Ovary (tissue), 9 donors: Measurements from ENCODE around the gene FUT7. TPM values are rescaled to one million over a fixed set of nuclear protein-coding genes. Genes with fewer than 3 reads are reported as not detected.

ENCODE experiments used
- DNase-seq, 5 donors: peaks; one replicate each; pipeline ENCODE4 v3.0.0-alpha.2; 2019 to 2020
- H3K27ac ChIP-seq, 2 donors: fragments of 200-600 bp; one replicate each; pipeline versions ENCODE4 v1.5.1 to v1.8.0; 2019 to 2022
- H3K27me3 ChIP-seq: fragments of 200-600 bp; one replicate; pipeline ENCODE4 v1.8.0; 2022
- H3K36me3 ChIP-seq: fragments of 200-600 bp; sonication (generic); one replicate; pipeline ENCODE4 v1.5.1; 2019
- H3K4me1 ChIP-seq: one replicate; pipeline ENCODE4 v1.8.1; 2013; ENCODE audit warnings: mild to moderate bottlenecking, moderate library complexity; ENCODE audit not compliant: insufficient read depth
- H3K4me3 ChIP-seq: fragments of 200-600 bp; sonication (generic); one replicate; pipeline ENCODE4 v1.5.1; 2017
- H3K9me3 ChIP-seq, 2 donors: fragments of 200-600 bp in 1 of 2; sonication (generic) in 1 of 2; one replicate each; pipeline versions ENCODE4 v1.5.1 to v1.8.1; 2013 to 2019; ENCODE audit warnings: mild to moderate bottlenecking in 1 of 2, moderate library complexity in 1 of 2
- CTCF ChIP-seq, 3 donors: fragments of 450-650 bp in 2 of 3; fragments of 200-600 bp in 1 of 3; IDR thresholded peaks; one replicate each; pipeline versions ENCODE4 v1.5.1 to v1.8.0; 2016 to 2022; ENCODE audit warnings: antibody characterized with exemption in 3 of 3, mild to moderate bottlenecking in 1 of 3
- EP300 ChIP-seq: sonication (generic); formaldehyde crosslinking; IDR thresholded peaks from one replicate; pipeline ENCODE4 v1.6.1; 2017; ENCODE audit warnings: antibody characterized with exemption
- POLR2A ChIP-seq: fragments of 450-650 bp; IDR thresholded peaks from one replicate; pipeline ENCODE4 v1.6.1; 2017; ENCODE audit warnings: antibody characterized with exemption, mild to moderate bottlenecking, moderate library complexity
- WGBS, 3 donors: extraction: QIAGEN DNeasy Blood & Tissue Kit in 1 of 3; methylation state at CpG; one replicate each; pipeline versions ENCODE4 v1.1.5 to v1.1.7; 2013 to 2017; 5-methylcytosine and 5-hydroxymethylcytosine counted together
- intact Hi-C, 4 donors: fragments of 100-400 bp; cut with DNase I; formaldehyde crosslinking; loops; one replicate each; pipeline versions ENCODE4 v1.11.0 to v1.15.1; 2022 to 2023
- polyA plus RNA-seq, 2 donors: library from polyadenylated mRNA; stranded (reverse); fragments of 200-250 nt in 1 of 2; fragments of 350-450 nt in 1 of 2; fragmentation: Illumina TruSeq in 1 of 2; extraction: RNeasy Lipid Tissue Mini Kit (QIAGEN cat#74804) in 1 of 2; gene quantifications; one replicate each; pipeline ENCODE4 v1.2.3, GENCODE V29; 2013 to 2014
- total RNA-seq, 7 donors: library from RNA; depleted of rRNA in 2 of 7; stranded (reverse); fragments of >200 nt in 2 of 7; fragmentation: NEBNext Ultra II Directional in 3 of 7; extraction: Animal tissue kit (Norgen Biotek cat#: 25700) in 3 of 7; gene quantifications; one replicate each; pipeline versions ENCODE4 v1.1.0 to v1.2.4, GENCODE V29; 2016 to 2023
- donor health status: DM: no; HTN: no; CAD: no; lungs with moderate emphysema.
- donor health status: DM: no; HTN: no; CAD: no.
- donor health status: Bipolar disorder and iron deficiency.
- donor health status: DM: yes; HTN: yes; CAD: no.
- donor health status: DM: no; HTN: no; CAD: no.
- donor health status: DM: yes; HTN: yes; CAD: no.

The FUT7 gene
- total and polyA plus RNA-seq, 9 donors: 0.07 to 0.08 TPM; not detected in 7

- Histone ChIP-seq H3K36me3 (no peaks in the 10 kb centered on the region), H3K4me1 (no peaks in the 10 kb centered on the region), H3K9me3 (no peaks in the 10 kb centered on the region), H3K27me3 (no peaks in the 10 kb centered on the region), H3K27ac (no peak overlapping the region), H3K4me3 (no peak overlapping the region)
- DNase-seq: no peak
- TF ChIP-seq CTCF (IDR thresholded peaks at IDR 0.05): no peak
- TF ChIP-seq EP300: no peak
- no peak for TF ChIP-seq POLR2A
- 94 to 96% (median 95%) methylated on average over 21 of the region's 21 CpGs for WGBS, 3 donors
- intact Hi-C loops: no loop called here
These were observed 15.9 kb downstream of the FUT7 start for GRCh38 chr9:137015976-137016375.

- no peak for TF ChIP-seq EP300
- TF ChIP-seq POLR2A: no peak
- no peak for TF ChIP-seq CTCF (IDR thresholded peaks at IDR 0.05)
- no peak for DNase-seq
- no peaks in the 10 kb centered on the region for H3K36me3 ChIP-seq
- WGBS, 3 donors: 96 to 98% (median 98%) methylated on average over 21 to 25 of the region's 25 CpGs
- intact Hi-C loops: no loop called here
- no peaks in the 10 kb centered on the region for H3K27me3 ChIP-seq
- H3K9me3 ChIP-seq: no peaks in the 10 kb centered on the region
- H3K27ac ChIP-seq: no peak overlapping the region
- H3K4me1 ChIP-seq: no peaks in the 10 kb centered on the region
- no peak overlapping the region for H3K4me3 ChIP-seq
These were observed 16.4 kb downstream of the FUT7 start for GRCh38 chr9:137015540-137015930.

- 93 to 97% (median 93%) methylated on average over 34 to 36 of the region's 36 CpGs for WGBS, 3 donors
- intact Hi-C loops: no loop called here
- no peaks in the 10 kb centered on the region for H3K36me3 ChIP-seq
- no peak overlapping the region for H3K4me3 ChIP-seq
- no peak overlapping the region for H3K27ac ChIP-seq
- no peaks in the 10 kb centered on the region for H3K9me3 ChIP-seq
- TF ChIP-seq EP300: no peak
- TF ChIP-seq POLR2A: no peak
- TF ChIP-seq CTCF (IDR thresholded peaks at IDR 0.05): no peak
- no peaks in the 10 kb centered on the region for H3K4me1 ChIP-seq
- DNase-seq: no peak
- H3K27me3 ChIP-seq: no peaks in the 10 kb centered on the region
These were observed 16.9 kb downstream of the FUT7 start for GRCh38 chr9:137014776-137015539.

- DNase-seq: no peak
- H3K9me3 ChIP-seq: no peaks in the 10 kb centered on the region
- no peak overlapping the region for H3K27ac ChIP-seq
- TF ChIP-seq EP300: no peak
- TF ChIP-seq POLR2A: no peak
- TF ChIP-seq CTCF (IDR thresholded peaks at IDR 0.05): no peak
- no peak overlapping the region for H3K4me3 ChIP-seq
- H3K4me1 ChIP-seq: no peaks in the 10 kb centered on the region
- H3K36me3 ChIP-seq: no peaks in the 10 kb centered on the region
- intact Hi-C loops: no loop called here
- WGBS, 3 donors: 86 to 89% (median 88%) methylated on average over 23 of the region's 23 CpGs
- no peaks in the 10 kb centered on the region for H3K27me3 ChIP-seq
These were observed 17.7 kb downstream of the FUT7 start for GRCh38 chr9:137014166-137014565.
